Measurements from ENCODE around the gene IL9R.

GRCh38 chrX:155966876-155967275, 30.6 kb upstream of the IL9R start:
- TF ChIP-seq MXI1 (IDR thresholded peaks at IDR 0.05; ENCODE audit: borderline replicate concordance, low read depth, low read length) (no peak), RCOR1 (IDR thresholded peaks at IDR 0.05; ENCODE audit: insufficient replicate concordance, low read length) (no peak), CTCF (conservative IDR thresholded peaks at IDR 0.05; ENCODE audit: low read depth, low read length) (0 out of 2 replicates have a peak, but pooled peaks have one; percentile 22), POLR2A (IDR thresholded peaks at IDR 0.05; ENCODE audit: low read depth, low read length) (no peak), RFX5 (IDR thresholded peaks at IDR 0.05; ENCODE audit: low read depth, low read length) (no peak), CEBPB (IDR thresholded peaks at IDR 0.05; ENCODE audit: low read depth, low read length) (no peak), BHLHE40 (IDR thresholded peaks at IDR 0.05; ENCODE audit: low read depth, low read length) (no peak), MAZ (IDR thresholded peaks at IDR 0.05; ENCODE audit: borderline replicate concordance, low read depth, low read length) (no peak), ELK1 (IDR thresholded peaks at IDR 0.05; ENCODE audit: borderline replicate concordance, low read depth, low read length) (no peak)
